Measurements from ENCODE around the gene ADAMTS2. TPM values are rescaled to one million over a fixed set of nuclear protein-coding genes. Genes with fewer than 3 reads are reported as not detected.

ADAMTS2 gene
- total RNA-seq, 1 experiment from 2014 or later = 3.9 TPM

DNA sequence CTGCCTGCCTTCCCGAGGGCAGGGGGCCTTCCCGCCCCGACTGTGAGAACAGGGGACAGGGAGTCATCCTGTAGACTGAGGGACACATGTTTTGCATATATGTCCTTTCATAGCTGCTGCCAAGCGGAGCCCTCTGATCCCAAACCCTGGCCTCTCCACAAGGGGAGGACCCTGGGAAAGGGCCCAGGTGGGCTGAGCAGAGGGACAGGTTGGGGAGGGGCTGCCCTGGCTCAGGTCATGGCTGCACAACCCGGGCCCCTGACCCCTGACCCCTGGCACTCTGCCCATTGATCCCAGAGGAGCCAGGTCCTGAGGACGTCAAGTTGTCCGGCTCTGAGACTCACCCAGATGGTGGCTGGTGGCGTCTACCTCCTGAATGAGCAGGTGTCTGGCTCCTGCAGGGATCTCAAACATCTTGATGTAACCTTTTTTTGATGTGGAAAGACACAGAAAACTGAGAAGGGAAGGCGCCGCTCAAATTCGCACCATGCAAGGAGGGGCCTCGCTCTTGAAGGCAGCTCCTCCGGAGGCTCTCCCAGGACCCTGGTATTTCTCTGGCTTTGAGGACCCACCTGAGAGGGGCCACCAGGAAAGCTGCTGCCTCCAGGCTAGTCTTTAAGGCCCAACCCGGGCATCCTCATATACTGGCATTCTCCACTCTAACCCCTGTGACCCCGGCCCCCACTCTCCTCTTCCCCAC, 213.2 kb downstream of the ADAMTS2 start (continued):
- TF ChIP-seq POLR2A (IDR thresholded peaks at IDR 0.05; ENCODE audit: borderline replicate concordance, extremely low read depth, insufficient read depth, insufficient read length) (no peak), ZNF274 (IDR thresholded peaks at IDR 0.05; ENCODE audit: low read depth, low read length) (no peak), ATF3 (IDR thresholded peaks at IDR 0.05) (no peak), EZH2 (IDR thresholded peaks at IDR 0.05) (no peak), CEBPB (IDR thresholded peaks at IDR 0.05; ENCODE audit: low read depth) (no peak)

- no peak overlapping the region for H3K27ac ChIP-seq (ENCODE audit: low read depth, low read length)
- no peaks in the 10 kb centered on the region for H4K20me1 ChIP-seq (ENCODE audit: insufficient read depth)
- BruUV-seq (replicated peaks) = no TSS peak
- H3K79me2 ChIP-seq (ENCODE audit: insufficient read depth, low read length) = no peaks in the 10 kb centered on the region
- no peak overlapping the region for H2AFZ ChIP-seq (ENCODE audit: low read depth, low read length, poor library complexity, severe bottlenecking)
- H3K9me3 ChIP-seq (ENCODE audit: control insufficient read depth in 1 of 2, insufficient read depth in 1 of 2, low read depth in 1 of 2, low read length in 2 of 2) = no peaks in the 10 kb centered on the region
- no peak for ATAC-seq
- H3K4me2 ChIP-seq (ENCODE audit: low read length) = no peak overlapping the region
- CTCF ChIA-PET = no interaction called here
- no peaks in the 10 kb centered on the region for H3K27me3 ChIP-seq (ENCODE audit: insufficient read depth, low read length)
- no peak overlapping the region for H3K9ac ChIP-seq (ENCODE audit: low read length)
- intact Hi-C loops (cut with micrococcal nuclease) = no loop called here
- TF ChIP-seq YY1 (IDR thresholded peaks at IDR 0.05; ENCODE audit: extremely low read depth, insufficient replicate concordance, low read depth, low read length) (no peak), SP1 (IDR thresholded peaks at IDR 0.05; ENCODE audit: low read depth) (no peak), SIN3A (IDR thresholded peaks at IDR 0.05; ENCODE audit: low read depth) (no peak), RAD21 (IDR thresholded peaks at IDR 0.05; ENCODE audit: low read depth) (no peak), JUND (IDR thresholded peaks at IDR 0.05) (no peak), SRF (IDR thresholded peaks at IDR 0.05; ENCODE audit: low read depth) (no peak), ZNF274 (IDR thresholded peaks at IDR 0.05; ENCODE audit: low read depth, low read length) (no peak), CTCF (IDR thresholded peaks at IDR 0.05 in 2 of 3, conservative IDR thresholded peaks at IDR 0.05 in 1 of 3; ENCODE audit: borderline replicate concordance in 1 of 3, insufficient read depth in 1 of 3, low read depth in 2 of 3, low read length in 2 of 3) (no peak), ELF1 (IDR thresholded peaks at IDR 0.05; ENCODE audit: borderline replicate concordance, low read depth) (no peak), TCF7L2 (IDR thresholded peaks at IDR 0.05; ENCODE audit: borderline replicate concordance, extremely low read depth, insufficient read depth, insufficient read length) (no peak), CBX3 (IDR thresholded peaks at IDR 0.05; ENCODE audit: low read depth) (no peak)
- DNase-seq (ENCODE audit: low read depth, low spot score) = no peak
- POLR2A ChIA-PET = no interaction called here
- H3K4me1 ChIP-seq (ENCODE audit: control insufficient read depth in 1 of 2, insufficient read depth in 2 of 2, low read length in 2 of 2) = no peaks in the 10 kb centered on the region
- RAD21 ChIA-PET (ENCODE audit: low non-redundant PET in 1 of 2, low total read pairs in 2 of 2, uncharacterized antibody in 2 of 2, unreplicated experiment in 2 of 2) = interaction anchor here (0.5 to 0.7 kb wide), 2 partner anchors 299 to 338 kb away, joined by 3 to 4 read pairs; no protein-coding TSS in a partner anchor
- H3K9me2 ChIP-seq (ENCODE audit: insufficient read depth) = no peaks in the 10 kb centered on the region
- no peak overlapping the region for H3K4me3 ChIP-seq (replicated peaks in 1 of 2; ENCODE audit: low read depth in 1 of 2, low read length in 2 of 2)
- no peaks in the 10 kb centered on the region for H3K36me3 ChIP-seq (ENCODE audit: control insufficient read depth in 1 of 2, insufficient read depth in 2 of 2, low read length in 2 of 2)
Measured at GRCh38 chr5:179131321-179131835, 213.9 kb downstream of the ADAMTS2 start.

Data from HCT116 (cell line).